Measurements from ENCODE around the gene ADAMTS7.
"Not testable (repeated sequence)": the region's sequence is repeated elsewhere in the genome, so short reads cannot be mapped to it uniquely, and the experiment has no call there.

ADAMTS7 gene

GRCh38 chr15:78726870-78727551 lies 84.3 kb downstream of the ADAMTS7 start:
- DNase-seq (ENCODE audit: low read depth in 2 of 3, low spot score in 2 of 3) = no peak

- DNase-seq (ENCODE audit: low read depth in 2 of 3, low spot score in 2 of 3) = not testable (repeated sequence)
Measured at GRCh38 chr15:78719819-78720450, 91.3 kb downstream of the ADAMTS7 start.

GRCh38 chr15:78718837-78719236 lies 92.4 kb downstream of the ADAMTS7 start:
- no peak for DNase-seq (ENCODE audit: low read depth in 2 of 3, low spot score in 2 of 3)

GRCh38 chr15:78717956-78718656 lies 93.2 kb downstream of the ADAMTS7 start:
- no peak for DNase-seq (ENCODE audit: low read depth in 2 of 3, low spot score in 2 of 3)

- DNase-seq (ENCODE audit: low read depth in 2 of 3, low spot score in 2 of 3) = no peak
Measured at GRCh38 chr15:78716651-78717050, 94.6 kb downstream of the ADAMTS7 start.

GRCh38 chr15:78715930-78716329 lies 95.3 kb downstream of the ADAMTS7 start:
- DNase-seq (ENCODE audit: low read depth in 2 of 3, low spot score in 2 of 3) = no peak

GRCh38 chr15:78715434-78715833 lies 95.8 kb downstream of the ADAMTS7 start:
- no peak for DNase-seq (ENCODE audit: low read depth in 2 of 3, low spot score in 2 of 3)

GRCh38 chr15:78714890-78715289 lies 96.4 kb downstream of the ADAMTS7 start:
- no peak for DNase-seq (ENCODE audit: low read depth in 2 of 3, low spot score in 2 of 3)

- no peak for DNase-seq (ENCODE audit: low read depth in 2 of 3, low spot score in 2 of 3)
Measured at GRCh38 chr15:78712797-78713515, 98.3 kb downstream of the ADAMTS7 start.

GRCh38 chr15:78711638-78712037 lies 99.6 kb downstream of the ADAMTS7 start:
- DNase-seq (ENCODE audit: low read depth in 2 of 3, low spot score in 2 of 3) = no peak

- peak; percentile 24 to 75 (median 38) for DNase-seq (ENCODE audit: low read depth in 2 of 3, low spot score in 2 of 3)
Measured at GRCh38 chr15:78709263-78709882, 101.9 kb downstream of the ADAMTS7 start.

All from activated CD8-positive, alpha-beta memory T cell treated with anti-CD3 and anti-CD28 coated beads for 48 hours (primary cell).